HepG2 (cell line): ENCODE results near the gene PLD2. TPM values are rescaled to one million over a fixed set of nuclear protein-coding genes. Genes with fewer than 3 reads are reported as not detected.

Source experiments
- ATAC-seq: fragments of 200-7000 bp; cut with Tn5 transposase; 3 replicates; pipeline ENCODE4 v1.9.1; 2020; ENCODE audit warnings: mild to moderate bottlenecking, moderate library complexity
- BruUV-seq: library from RNA; stranded (reverse); fragments of 400-500 nt; replicated peaks from 2 replicates; lab custom pipeline; 2021; lab: Mats Ljungman, UMichigan
- CTCF ChIA-PET: fragments of 300-600 bp; formaldehyde crosslinking; extraction: SDS; loops from one replicate; lab custom pipeline; 2021; ENCODE audit warnings: low total read pairs, inconsistent platforms, low intra/inter-chr PET ratio; lab: Yijun Ruan, JAX
- POLR2A ChIA-PET: fragments of 350-600 bp; sonication (Branson Sonifier 250); formaldehyde crosslinking; loops from one replicate; lab custom pipeline; 2020; ENCODE audit warnings: antibody characterized with exemption, inconsistent platforms; lab: Yijun Ruan, JAX
- DNase-seq: peaks from one replicate; pipeline ENCODE4 v3.0.0-alpha.2; 2015; ENCODE audit warnings: low spot score
- FAIRE-seq: peaks from 3 replicates; lab custom pipeline; 2011; peaks lifted over from hg19 to GRCh38; lab: Jason Lieb, UNC
- H2AFZ ChIP-seq: one replicate; pipeline ENCODE4 v1.6.1; 2011; ENCODE audit warnings: low read length, inconsistent platforms
- H3K27ac ChIP-seq: fragments of 300-600 bp; 3 replicates; pipeline ENCODE4 v1.8.0; 2011; ENCODE audit warnings: mixed run types, mild to moderate bottlenecking, mixed read lengths, low read length, inconsistent platforms; ENCODE audit not compliant: insufficient read depth; ENCODE audit errors: extremely low read length
- H3K27me3 ChIP-seq, 2 experiments: fragments of 200-600 bp in 1 of 2; 2 replicates in 1 of 2; 3 replicates in 1 of 2; pipeline versions ENCODE4 v1.6.0 to v1.8.0; 2011; ENCODE audit warnings: low read length in 2 of 2, mild to moderate bottlenecking in 2 of 2, moderate library complexity in 2 of 2, inconsistent platforms in 1 of 2; ENCODE audit not compliant: insufficient read depth in 2 of 2, control insufficient read depth in 1 of 2
- H3K36me3 ChIP-seq, 2 experiments: fragments of 200-600 bp in 1 of 2; replicated peaks in 1 of 2; 2 replicates in 1 of 2; 3 replicates in 1 of 2; pipeline versions ENCODE4 v1.5.1 to v1.8.0; 2011; ENCODE audit warnings: low read length in 2 of 2, inconsistent platforms in 1 of 2; ENCODE audit not compliant: insufficient read depth in 2 of 2, control insufficient read depth in 1 of 2
- H3K4me1 ChIP-seq: 2 replicates; pipeline ENCODE4 v1.5.1; 2012; ENCODE audit warnings: low read length, inconsistent platforms; ENCODE audit not compliant: insufficient read depth
- H3K4me2 ChIP-seq: 2 replicates; pipeline ENCODE4 v1.6.0; 2011; ENCODE audit warnings: low read depth, low read length, inconsistent platforms
- H3K4me3 ChIP-seq, 3 experiments: fragments of 200-600 bp in 1 of 3; sonication (generic), shearing (Covaris generic) in 1 of 3; replicated peaks in 1 of 3; 2 replicates each; pipeline ENCODE4 v1.5.1; 2011 to 2016; ENCODE audit warnings: low read length in 3 of 3, inconsistent platforms in 2 of 3, low read depth in 2 of 3, mild to moderate bottlenecking in 2 of 3, control low read depth in 1 of 3, mixed read lengths in 1 of 3; ENCODE audit not compliant: insufficient read depth in 1 of 3
- H3K79me2 ChIP-seq: one replicate; pipeline ENCODE4 v1.6.1; 2011; ENCODE audit warnings: low read length, inconsistent platforms; ENCODE audit not compliant: insufficient read depth
- H3K9ac ChIP-seq: 2 replicates; pipeline ENCODE4 v1.6.0; 2011; ENCODE audit warnings: mild to moderate bottlenecking, low read depth, low read length, inconsistent platforms; ENCODE audit not compliant: insufficient read depth
- H3K9me3 ChIP-seq: 2 replicates; pipeline ENCODE4 v1.5.1; 2012; ENCODE audit warnings: mild to moderate bottlenecking, low read length
- H4K20me1 ChIP-seq: 2 replicates; pipeline ENCODE4 v1.6.0; 2011; ENCODE audit warnings: inconsistent platforms, mild to moderate bottlenecking, low read length, moderate library complexity; ENCODE audit not compliant: insufficient read depth
- DBP ChIP-seq: sonication (generic); formaldehyde crosslinking; IDR thresholded peaks from 2 replicates; pipeline ENCODE4 v1.4.0; 2020; ENCODE audit warnings: missing genetic modification reagents; ENCODE audit errors: not compliant biosample characterization
- HHEX ChIP-seq: IDR thresholded peaks from 2 replicates; pipeline ENCODE4 v1.6.1; 2016; ENCODE audit warnings: control low read depth
- HMG20A ChIP-seq: IDR thresholded peaks from 2 replicates; pipeline ENCODE4 v1.6.1; 2016; ENCODE audit warnings: borderline replicate concordance
- MYPOP ChIP-seq: sonication (generic); formaldehyde crosslinking; IDR thresholded peaks from 2 replicates; pipeline ENCODE4 v1.8.1; 2023; ENCODE audit warnings: mild to moderate bottlenecking, moderate library complexity, missing genetic modification reagents
- PCBP1 ChIP-seq: fragments of 200-400 bp; formaldehyde crosslinking; IDR thresholded peaks from 2 replicates; pipeline ENCODE4 v1.6.1; 2017; ENCODE audit warnings: mild to moderate bottlenecking, low read depth, low read length, borderline replicate concordance
- SMC3 ChIP-seq: IDR thresholded peaks from 2 replicates; pipeline ENCODE4 v1.6.1; 2011; ENCODE audit warnings: low read length, improper control_type of control experiment
- SNRNP70 ChIP-seq: fragments of 200-400 bp; formaldehyde crosslinking; IDR thresholded peaks from 2 replicates; pipeline ENCODE4 v1.6.1; 2017; ENCODE audit warnings: mild to moderate bottlenecking, low read depth, low read length, moderate library complexity
- STAT5B ChIP-seq: sonication (generic); formaldehyde crosslinking; IDR thresholded peaks from 2 replicates; pipeline ENCODE4 v1.4.0; 2020; ENCODE audit warnings: missing genetic modification reagents
- UBTF ChIP-seq: sonication (generic); formaldehyde crosslinking; IDR thresholded peaks from 2 replicates; pipeline ENCODE4 v1.4.0; 2020; ENCODE audit warnings: mild to moderate bottlenecking, missing genetic modification reagents
- ZFP90 ChIP-seq: sonication (generic); formaldehyde crosslinking; IDR thresholded peaks from 2 replicates; pipeline ENCODE4 v1.8.0; 2022; ENCODE audit warnings: missing genetic modification reagents, mild to moderate bottlenecking, inconsistent platforms, borderline replicate concordance
- ZNF180 ChIP-seq: sonication (generic); formaldehyde crosslinking; IDR thresholded peaks from 2 replicates; pipeline ENCODE4 v1.4.0; 2020; ENCODE audit warnings: low read depth, missing genetic modification reagents, borderline replicate concordance
- ZNF446 ChIP-seq: sonication (generic); formaldehyde crosslinking; IDR thresholded peaks from 2 replicates; pipeline ENCODE4 v1.5.0; 2020; ENCODE audit warnings: mild to moderate bottlenecking, missing genetic modification reagents
- ZNF598 ChIP-seq: sonication (generic); formaldehyde crosslinking; IDR thresholded peaks from 2 replicates; pipeline ENCODE4 v1.5.1; 2020; ENCODE audit warnings: mild to moderate bottlenecking, missing genetic modification reagents, borderline replicate concordance
- ZNF883 ChIP-seq: sonication (generic); formaldehyde crosslinking; IDR thresholded peaks from 2 replicates; pipeline ENCODE4 v1.5.1; 2020; ENCODE audit warnings: mild to moderate bottlenecking, missing genetic modification reagents; ENCODE audit errors: not compliant biosample characterization
- WGBS: methylation state at CpG from one replicate; pipeline ENCODE4 v1.1.6; 2017; ENCODE audit warnings: low lambda C conversion rate; 5-methylcytosine and 5-hydroxymethylcytosine counted together
- in situ Hi-C: cut with HindIII; loops from 2 replicates; pipeline ENCODE4 v1.10.0; 2017; ENCODE audit warnings: low pct_unique_long_range_greater_than_20kb; ENCODE audit not compliant: extremely low pct_ligation_motif_present
- intact Hi-C: fragments of 100-400 bp; cut with micrococcal nuclease; formaldehyde crosslinking; loops from one replicate; pipeline ENCODE4 v1.10.0; 2022; ENCODE audit not compliant: unreplicated experiment
- polyA plus RNA-seq, 8 experiments: library from polyadenylated mRNA; depleted of rRNA in 3 of 8; stranded (reverse) in 7 of 8; unstranded in 1 of 8; fragments of >200 nt; fragmentation: Illumina TruSeq in 4 of 8; extraction: Trizol in 4 of 8; gene quantifications; 2 replicates each; pipeline versions ENCODE4 v1.2.1 to v1.2.3, GENCODE V29; 2011 to 2016; ENCODE audit warnings: low read depth in 4 of 8, missing spikeins in 1 of 8, mixed read lengths in 1 of 8; ENCODE audit not compliant: insufficient read depth in 1 of 8
- total RNA-seq, 5 experiments: library from RNA; depleted of rRNA; stranded (reverse); fragments of >200 nt; fragmentation: Illumina TruSeq; extraction: Trizol; gene quantifications; 2 replicates each; pipeline ENCODE4 v1.2.3, GENCODE V29; 2016; ENCODE audit warnings: low read depth in 1 of 5
- TF ChIP-seq, protein P1 (sequence below): IDR thresholded peaks from 2 replicates; pipeline ENCODE4 v1.6.1; 2016; ENCODE audit warnings: low read depth, control low read depth

The PLD2 gene
- total and polyA plus RNA-seq, 2 of the 13 experiments (the other 11 are each of a cell fraction or from before 2014, with no cell fraction given), result 13.4 to 29.7 TPM

DNA sequence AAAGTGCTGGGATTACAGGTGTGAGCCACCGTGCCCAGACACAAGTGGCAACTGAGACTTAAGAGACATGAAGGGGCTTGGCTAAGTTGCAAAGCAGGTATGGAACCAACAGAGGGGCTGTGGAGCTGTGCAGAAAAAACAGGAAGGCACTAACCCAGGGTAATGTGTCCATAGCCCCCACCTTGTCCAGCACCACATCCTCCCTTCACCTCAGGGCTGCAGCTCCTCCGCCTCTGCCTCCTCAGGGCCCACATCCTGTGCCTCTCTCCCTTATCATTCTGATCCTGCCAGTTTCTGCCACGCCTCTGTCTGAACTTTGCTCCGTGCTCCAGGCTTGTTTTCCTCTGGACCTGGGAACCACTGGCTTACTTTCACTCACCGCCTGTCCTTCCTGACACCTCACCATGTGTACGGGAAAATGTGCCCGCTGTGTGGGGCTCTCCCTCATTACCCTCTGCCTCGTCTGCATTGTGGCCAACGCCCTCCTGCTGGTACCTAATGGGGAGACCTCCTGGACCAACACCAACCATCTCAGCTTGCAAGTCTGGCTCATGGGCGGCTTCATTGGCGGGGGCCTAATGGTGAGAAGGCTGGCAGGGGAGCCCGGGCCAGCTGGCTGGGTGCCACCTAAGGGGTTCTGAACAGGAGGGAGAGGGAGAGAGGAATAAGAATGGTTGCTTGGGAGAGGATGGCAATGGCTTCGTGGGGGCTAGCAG lies 35.3 kb upstream of the PLD2 start, which contains the start of gene TM4SF5:
TM4SF5 (plus strand) TSS at position 368 of the 716 bp plus-strand sequence; CDS start at position 405, 37 bp downstream.
- in situ Hi-C loops (no loop called here), intact Hi-C loops (loop anchor here (5.0 kb wide), 1 partner anchor 39 kb away; the partner anchor contains the start of gene MED11)
- Histone ChIP-seq H3K79me2 (peaks cover 27% of the 10 kb centered on the region), H2AFZ (no peak within 1 kb of the TSS), H4K20me1 (no peaks in the 10 kb centered on the region; the same call in 1 of the 2 replicates), H3K9ac (peak within 1 kb of the TSS; percentile 81), H3K4me1 (peaks cover 78% of the 10 kb centered on the region), H3K4me3 (peak within 1 kb of the TSS; percentile 65 to 83 (median 75)), H3K27me3 (no peaks in the 10 kb centered on the region; a peak in 1 of 5 replicates), H3K9me3 (no peaks in the 10 kb centered on the region), H3K36me3 (no peaks in the 10 kb centered on the region; a peak in 1 of 5 replicates), H3K4me2 (peak within 1 kb of the TSS; percentile 88), H3K27ac (peak within 1 kb of the TSS; percentile 76)
- BruUV-seq, result no TSS peak
- FAIRE-seq (peak; percentile 95), ATAC-seq (peak; percentile 96), DNase-seq (peak; percentile 95)
- POLR2A ChIA-PET, result interaction anchor here (0.6 to 13.3 kb wide), 22 partner anchors 9 to 198 kb away, joined by 3 to 317 read pairs (median 8); partner anchors contain the start of genes ARRB2, CXCL16, GLTPD2 and MED11
- CTCF ChIA-PET, result no interaction called here
- 4% methylated on average over 11 of the region's 13 CpGs for WGBS
- TF ChIP-seq, protein P1, sequence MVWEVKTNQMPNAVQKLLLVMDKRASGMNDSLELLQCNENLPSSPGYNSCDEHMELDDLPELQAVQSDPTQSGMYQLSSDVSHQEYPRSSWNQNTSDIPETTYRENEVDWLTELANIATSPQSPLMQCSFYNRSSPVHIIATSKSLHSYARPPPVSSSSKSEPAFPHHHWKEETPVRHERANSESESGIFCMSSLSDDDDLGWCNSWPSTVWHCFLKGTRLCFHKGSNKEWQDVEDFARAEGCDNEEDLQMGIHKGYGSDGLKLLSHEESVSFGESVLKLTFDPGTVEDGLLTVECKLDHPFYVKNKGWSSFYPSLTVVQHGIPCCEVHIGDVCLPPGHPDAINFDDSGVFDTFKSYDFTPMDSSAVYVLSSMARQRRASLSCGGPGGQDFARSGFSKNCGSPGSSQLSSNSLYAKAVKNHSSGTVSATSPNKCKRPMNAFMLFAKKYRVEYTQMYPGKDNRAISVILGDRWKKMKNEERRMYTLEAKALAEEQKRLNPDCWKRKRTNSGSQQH (CRISPR knock-in tag), result peak; percentile 82; the same call in 1 of the 2 replicates
- TF ChIP-seq ZFP90 (peak; percentile 80; the same call in 1 of the 2 replicates), SNRNP70 (no peak), UBTF (peak; percentile 62), PCBP1 (peak; percentile 63; the same call in 1 of the 2 replicates), HMG20A (CRISPR knock-in tag) (peak; percentile 65; the same call in 1 of the 2 replicates), MYPOP (CRISPR knock-in tag) (peak; percentile 61; the same call in 1 of the 2 replicates), DBP (CRISPR knock-in tag) (peak; percentile 92), ZNF883 (CRISPR knock-in tag) (peak; percentile 78), ZNF446 (CRISPR knock-in tag) (no peak), SMC3 (peak; percentile 39; the same call in 1 of the 2 replicates), ZNF598 (peak; percentile 39; the same call in 1 of the 2 replicates), ZNF180 (CRISPR knock-in tag) (0 out of 2 replicates have a peak, but pooled peaks have one; percentile 25), HHEX (CRISPR knock-in tag) (no peak), STAT5B (no peak)
